K562 (cell line): ENCODE results near the gene CUL9. TPM values are rescaled to one million over a fixed set of nuclear protein-coding genes. Genes with fewer than 3 reads are reported as not detected.

ENCODE experiments used
- ARNT ChIP-seq, 2 experiments: fragments of 450-650 bp; IDR thresholded peaks; 2 replicates each; pipeline ENCODE4 v1.6.1; 2016; ENCODE audit warnings: mild to moderate bottlenecking in 1 of 2
- DMBX1 ChIP-seq: fragments of 250-450 bp; sonication (Bioruptor Pico); IDR thresholded peaks from 2 replicates; pipeline ENCODE4 v1.8.0; 2022; ENCODE audit warnings: inconsistent platforms, mild to moderate bottlenecking, moderate library complexity, borderline replicate concordance
- EHMT2 ChIP-seq: fragments of 450-650 bp; IDR thresholded peaks from 2 replicates; pipeline ENCODE4 v1.6.1; 2018; ENCODE audit warnings: antibody characterized with exemption
- ELF4 ChIP-seq: fragments of 450-650 bp; formaldehyde crosslinking; IDR thresholded peaks from 2 replicates; pipeline ENCODE4 v1.4.0; 2022; ENCODE audit warnings: missing genetic modification characterization
- GTF2F1 ChIP-seq: IDR thresholded peaks from 2 replicates; pipeline ENCODE4 v1.6.1; 2011; ENCODE audit warnings: low read depth, low read length, improper control_type of control experiment
- KDM1A ChIP-seq, 2 experiments: fragments of 450-650 bp; IDR thresholded peaks; 2 replicates each; pipeline ENCODE4 v1.6.1; 2016; ENCODE audit warnings: mild to moderate bottlenecking in 2 of 2
- LARP7 ChIP-seq: fragments of 450-650 bp; IDR thresholded peaks from 2 replicates; pipeline ENCODE4 v1.6.1; 2016
- MYBL2 ChIP-seq, 2 experiments: fragments of 450-650 bp in 1 of 2; sonication (generic) in 1 of 2; formaldehyde crosslinking in 1 of 2; IDR thresholded peaks; 2 replicates each; pipeline versions ENCODE4 v1.6.1 to v1.8.1; 2017 to 2022; ENCODE audit warnings: borderline replicate concordance in 1 of 2, inconsistent platforms in 1 of 2, low read depth in 1 of 2, mild to moderate bottlenecking in 1 of 2, missing genetic modification reagents in 1 of 2, moderate library complexity in 1 of 2
- NCOA4 ChIP-seq: fragments of 450-650 bp; IDR thresholded peaks from 2 replicates; pipeline ENCODE4 v1.6.1; 2018; ENCODE audit warnings: mild to moderate bottlenecking; ENCODE audit not compliant: partially characterized antibody
- NCOA6 ChIP-seq: fragments of 450-650 bp; IDR thresholded peaks from 2 replicates; pipeline ENCODE4 v1.6.1; 2017; ENCODE audit warnings: mild to moderate bottlenecking
- PHF20 ChIP-seq: fragments of 450-650 bp; IDR thresholded peaks from 2 replicates; pipeline ENCODE4 v1.6.1; 2018; ENCODE audit not compliant: partially characterized antibody
- PKNOX1 ChIP-seq: fragments of 450-650 bp; IDR thresholded peaks from 2 replicates; pipeline ENCODE4 v1.6.1; 2016
- RFX5 ChIP-seq: IDR thresholded peaks from 2 replicates; pipeline ENCODE4 v1.6.1; 2011; ENCODE audit warnings: low read depth, mild to moderate bottlenecking, improper control_type of control experiment, low read length
- SIN3B ChIP-seq: fragments of 450-650 bp; IDR thresholded peaks from 2 replicates; pipeline ENCODE4 v1.6.1; 2017; ENCODE audit warnings: low read depth, mild to moderate bottlenecking, moderate library complexity
- STAT6 ChIP-seq: sonication (generic); formaldehyde crosslinking; IDR thresholded peaks from 2 replicates; pipeline ENCODE4 v1.8.1; 2023; ENCODE audit warnings: mild to moderate bottlenecking, missing genetic modification reagents
- TGIF2 ChIP-seq: sonication (generic); formaldehyde crosslinking; IDR thresholded peaks from 2 replicates; pipeline ENCODE4 v1.8.1; 2022; ENCODE audit warnings: mild to moderate bottlenecking, missing genetic modification reagents, moderate library complexity
- TRIM28 ChIP-seq: fragments of 450-650 bp; IDR thresholded peaks from 2 replicates; pipeline ENCODE4 v1.6.1; 2017
- YBX1 ChIP-seq: fragments of 450-650 bp; IDR thresholded peaks from 2 replicates; pipeline ENCODE4 v1.7.1; 2016; ENCODE audit warnings: mild to moderate bottlenecking
- ZBTB5 ChIP-seq: fragments of 450-650 bp; IDR thresholded peaks from 2 replicates; pipeline ENCODE4 v1.6.1; 2017; ENCODE audit warnings: antibody characterized with exemption
- ZBTB7A ChIP-seq: IDR thresholded peaks from 2 replicates; pipeline ENCODE4 v1.6.1; 2011; ENCODE audit warnings: low read depth, mild to moderate bottlenecking, low read length, moderate library complexity, borderline replicate concordance; ENCODE audit not compliant: control insufficient read depth
- ZFPM2 ChIP-seq: fragments of 250-450 bp; sonication (Bioruptor Pico); IDR thresholded peaks from 2 replicates; pipeline ENCODE4 v1.5.1; 2022; ENCODE audit warnings: mild to moderate bottlenecking
- ZNF146 ChIP-seq: IDR thresholded peaks from one replicate; pipeline ENCODE4 v1.6.1; 2018; ENCODE audit warnings: missing compliant biosample characterization; ENCODE audit not compliant: unreplicated experiment
- ZNF23 ChIP-seq: fragments of 250-450 bp; sonication (Bioruptor Pico); IDR thresholded peaks from 2 replicates; pipeline ENCODE4 v1.4.0; 2020; ENCODE audit warnings: mild to moderate bottlenecking
- ZNF232 ChIP-seq: sonication (generic); formaldehyde crosslinking; IDR thresholded peaks from 2 replicates; pipeline ENCODE4 v1.8.0; 2022; ENCODE audit warnings: mild to moderate bottlenecking, missing genetic modification reagents
- ZNF431 ChIP-seq: sonication (generic); formaldehyde crosslinking; IDR thresholded peaks from 2 replicates; pipeline ENCODE4 v1.8.0; 2022; ENCODE audit warnings: mild to moderate bottlenecking, missing genetic modification reagents
- ZNF79 ChIP-seq: fragments of 250-450 bp; sonication (Bioruptor Pico); IDR thresholded peaks from 2 replicates; pipeline ENCODE4 v1.4.0; 2020; ENCODE audit warnings: low read depth, mild to moderate bottlenecking, moderate library complexity
- polyA plus RNA-seq, 8 experiments: library from polyadenylated mRNA; depleted of rRNA in 4 of 8; stranded (reverse) in 5 of 8; unstranded in 3 of 8; fragments of >200 nt; fragmentation: Nextera tagmentation in 2 of 8; fragmentation: Illumina TruSeq in 1 of 8; extraction: Ambion mirVana in 2 of 8; extraction: Trizol in 1 of 8; gene quantifications; 2 replicates each; pipeline versions ENCODE4 v1.2.1 to v1.2.3, GENCODE V29; 2011 to 2014; ENCODE audit warnings: inconsistent platforms in 1 of 8, missing spikeins in 1 of 8
- total RNA-seq, 7 experiments: library from RNA; depleted of rRNA in 6 of 7; stranded (reverse); fragments of >200 nt in 6 of 7; fragmentation: Illumina TruSeq in 2 of 7; extraction: Trizol in 2 of 7; gene quantifications; 2 replicates each; pipeline versions ENCODE4 v1.2.1 to v1.2.3, GENCODE V29; 2011 to 2021; ENCODE audit warnings: low replicate concordance in 1 of 7

CUL9 gene
- total and polyA plus RNA-seq, 9 of the 15 experiments (the other 6 are each of a cell fraction or from before 2014, with no cell fraction given): 0.50 to 20.7 (median 6.6) TPM

GRCh38 chr6:43231735-43232450 lies 49.9 kb downstream of the CUL9 start (continued):
- TF ChIP-seq YBX1 (0 out of 2 replicates have a peak, but pooled peaks have one; percentile 55), ZNF146 (CRISPR knock-in tag) (no peak), RFX5 (no peak), SIN3B (no peak), ZNF232 (CRISPR knock-in tag) (no peak), TRIM28 (no peak), NCOA6 (no peak), ZBTB5 (0 out of 2 replicates have a peak, but pooled peaks have one; percentile 45), PKNOX1 (0 out of 2 replicates have a peak, but pooled peaks have one; percentile 4), PHF20 (peak; percentile 21), ELF4 (CRISPR knock-in tag) (0 out of 2 replicates have a peak, but pooled peaks have one; percentile 51), ZNF23 (no peak), EHMT2 (no peak; the same call in none of the 2 replicates), GTF2F1 (no peak), DMBX1 (CRISPR knock-in tag) (no peak), NCOA4 (peak; percentile 36), LARP7 (peak; percentile 76; the same call in 1 of the 2 replicates), TGIF2 (CRISPR knock-in tag) (no peak), ZFPM2 (CRISPR knock-in tag) (no peak), ZNF431 (CRISPR knock-in tag) (no peak), ARNT (IDR thresholded peaks at IDR 0.05) (peak in 1 of 2 experiments; percentile 35; a peak in 1 of 4 replicates), ZNF79 (no peak), ZBTB7A (no peak), MYBL2 (IDR thresholded peaks at IDR 0.05; ENCODE audit: low read depth) (peak; percentile 8; the same call in 1 of the 2 replicates), MYBL2 (CRISPR knock-in tag; IDR thresholded peaks at IDR 0.05; ENCODE audit: borderline replicate concordance) (no peak), STAT6 (CRISPR knock-in tag) (no peak), KDM1A (IDR thresholded peaks at IDR 0.05) (no peak)
